Gastrocnemius medialis (tissue), 4 donors: ENCODE data around the gene MTCL1. TPM values are rescaled to one million over a fixed set of nuclear protein-coding genes. Genes with fewer than 3 reads are reported as not detected.
"Not testable (repeated sequence)": the region's sequence is repeated elsewhere in the genome, so short reads cannot be mapped to it uniquely, and the experiment has no call there.

ENCODE experiments used
- ATAC-seq, 2 donors: fragments of 150-250 bp; one replicate each; pipeline ENCODE4 v1.9.1; 2016
- DNase-seq, 2 donors: peaks; one replicate each; pipeline ENCODE4 v3.0.0-alpha.2; 2019
- H3K27ac ChIP-seq, 4 donors: fragments of 200-600 bp; sonication (generic); 1 replicate in 1 of 4; 2 replicates in 3 of 4; pipeline ENCODE4 v1.5.1; 2016 to 2018; ENCODE audit warnings: mild to moderate bottlenecking in 2 of 4, moderate library complexity in 1 of 4
- H3K27me3 ChIP-seq, 3 donors: fragments of 200-600 bp; sonication (generic) in 2 of 3; 1 replicate in 1 of 3; 2 replicates in 2 of 3; pipeline versions ENCODE4 v1.5.1 to v1.6.0; 2016 to 2019; ENCODE audit warnings: mild to moderate bottlenecking in 1 of 3, moderate library complexity in 1 of 3
- H3K36me3 ChIP-seq, 2 donors: fragments of 200-600 bp; sonication (generic) in 1 of 2; one replicate each; pipeline ENCODE4 v1.5.1; 2017 to 2018
- H3K4me1 ChIP-seq, 2 donors: fragments of 200-600 bp; sonication (generic) in 1 of 2; one replicate each; pipeline ENCODE4 v1.5.1; 2016 to 2017; ENCODE audit warnings: mild to moderate bottlenecking in 2 of 2
- H3K4me3 ChIP-seq, 4 donors: fragments of 200-600 bp; sonication (generic) in 3 of 4; 1 replicate in 1 of 4; 2 replicates in 3 of 4; pipeline ENCODE4 v1.5.1; 2016 to 2019; ENCODE audit warnings: mild to moderate bottlenecking in 2 of 4
- H3K9me3 ChIP-seq, 3 donors: fragments of 200-600 bp; sonication (generic) in 2 of 3; 1 replicate in 1 of 3; 2 replicates in 2 of 3; pipeline ENCODE4 v1.5.1; 2016 to 2019
- CTCF ChIP-seq, 5 experiments: fragments of 450-650 bp in 3 of 5; fragments of 200-600 bp in 2 of 5; sonication (generic) in 2 of 5; IDR thresholded peaks in 4 of 5; conservative IDR thresholded peaks in 1 of 5; 1 replicate in 4 of 5; 2 replicates in 1 of 5; pipeline ENCODE4 v1.5.1; 2016 to 2019; ENCODE audit warnings: antibody characterized with exemption in 5 of 5, mild to moderate bottlenecking in 3 of 5, moderate library complexity in 3 of 5
- POLR2A ChIP-seq, 2 donors: fragments of 450-650 bp; IDR thresholded peaks; one replicate each; pipeline ENCODE4 v1.6.1; 2017; ENCODE audit warnings: antibody characterized with exemption in 2 of 2, mild to moderate bottlenecking in 2 of 2, moderate library complexity in 2 of 2
- in situ Hi-C, 4 donors: fragments of 200-750 bp; cut with MboI; loops; one replicate each; pipeline versions ENCODE4 v1.15.0 to v1.8.0; 2017; ENCODE audit warnings: low sequenced_read_pairs in 4 of 4
- intact Hi-C: fragments of 100-400 bp; cut with DNase I; formaldehyde crosslinking; loops from one replicate; pipeline ENCODE4 v1.15.1; 2023; ENCODE audit warnings: low total_unique reads
- total RNA-seq, 4 donors: library from RNA; depleted of rRNA; stranded (reverse); fragments of >200 nt; gene quantifications; one replicate each; pipeline versions ENCODE4 v1.1.0 to v1.2.3, GENCODE V29; 2016

MTCL1 gene
- total RNA-seq, 4 donors from 2014 or later, result 2.0 to 8.6 (median 3.5) TPM

- Histone ChIP-seq H3K4me1 (no peaks in the 10 kb centered on the region), H3K27me3 (no peaks in the 10 kb centered on the region), H3K4me3 (no peak overlapping the region), H3K36me3 (no peaks in the 10 kb centered on the region), H3K27ac (no peak overlapping the region), H3K9me3 (no peaks in the 10 kb centered on the region)
- intact Hi-C loops, result no loop called here
- TF ChIP-seq CTCF (IDR thresholded peaks at IDR 0.05 in 4 of 5, conservative IDR thresholded peaks at IDR 0.05 in 1 of 5), result no peak
- TF ChIP-seq POLR2A (IDR thresholded peaks at IDR 0.05), result no peak
- in situ Hi-C loops, result no loop called here
- DNase-seq (no peak), ATAC-seq (no peak)
These were observed 55.6 kb downstream of the MTCL1 start for GRCh38 chr18:8760984-8761383.

DNA sequence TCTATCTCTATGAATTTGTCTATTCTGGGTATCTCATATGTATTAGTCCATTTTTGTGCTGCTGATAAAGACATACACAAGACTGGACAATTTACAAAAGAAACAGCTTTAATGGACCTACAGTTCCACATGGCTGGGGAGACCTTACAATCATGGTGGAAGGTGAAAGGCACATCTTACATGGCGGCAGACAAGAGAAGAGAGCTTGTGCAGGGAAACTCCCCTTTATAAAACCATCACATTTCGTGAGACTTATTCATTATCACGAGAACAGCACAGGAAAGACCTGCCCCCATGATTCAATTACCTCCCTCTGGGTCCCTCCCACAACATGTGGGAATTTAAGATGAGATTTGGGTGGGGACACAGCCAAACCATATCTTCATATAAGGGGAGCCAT is 56.2 kb downstream of the MTCL1 start:
- DNase-seq, H3K4me1 ChIP-seq, intact Hi-C loops, H3K4me3 ChIP-seq, H3K36me3 ChIP-seq, H3K27me3 ChIP-seq, in situ Hi-C loops, H3K9me3 ChIP-seq, ATAC-seq, H3K27ac ChIP-seq: not testable (repeated sequence)

GRCh38 chr18:8762968-8763367 is 57.6 kb downstream of the MTCL1 start:
- H3K36me3 ChIP-seq, result no peaks in the 10 kb centered on the region
- no peak for TF ChIP-seq CTCF (IDR thresholded peaks at IDR 0.05 in 4 of 5, conservative IDR thresholded peaks at IDR 0.05 in 1 of 5)
- TF ChIP-seq POLR2A (IDR thresholded peaks at IDR 0.05), result no peak
- intact Hi-C loops, result no loop called here
- DNase-seq (no peak), ATAC-seq (no peak)
- H3K27ac ChIP-seq, result no peak overlapping the region
- no peaks in the 10 kb centered on the region for H3K4me1 ChIP-seq
- no peak overlapping the region for H3K4me3 ChIP-seq
- no peaks in the 10 kb centered on the region for H3K9me3 ChIP-seq
- in situ Hi-C loops, result no loop called here
- H3K27me3 ChIP-seq, result no peaks in the 10 kb centered on the region

DNA sequence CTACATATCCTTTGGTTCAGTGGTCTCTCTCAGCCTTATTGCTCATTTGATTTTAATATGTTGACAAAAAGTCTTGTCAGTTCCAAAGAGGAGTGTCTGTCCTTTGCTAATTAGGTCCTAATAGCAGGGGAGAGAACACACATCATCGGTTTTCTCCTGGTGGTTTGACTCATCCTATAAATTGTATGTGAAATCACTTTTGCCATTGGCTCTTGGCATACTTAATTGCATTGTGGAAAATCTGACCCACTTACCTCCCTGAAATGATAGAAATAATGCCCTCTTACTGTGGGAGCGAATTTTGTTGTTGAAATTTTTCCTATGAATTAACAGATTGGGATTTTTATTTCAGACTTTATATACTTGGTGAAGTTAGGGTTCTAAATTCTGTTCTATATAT is 58.3 kb downstream of the MTCL1 start:
- in situ Hi-C loops, result no loop called here

GRCh38 chr18:8765783-8766463 is 60.6 kb downstream of the MTCL1 start:
- H3K4me3 ChIP-seq, result no peak overlapping the region
- in situ Hi-C loops (no loop called here), intact Hi-C loops (no loop called here)
- H3K27me3 ChIP-seq, result no peaks in the 10 kb centered on the region
- DNase-seq, result no peak
- ATAC-seq, result no peak
- TF ChIP-seq CTCF (IDR thresholded peaks at IDR 0.05 in 4 of 5, conservative IDR thresholded peaks at IDR 0.05 in 1 of 5) (no peak), POLR2A (IDR thresholded peaks at IDR 0.05) (no peak)
- no peaks in the 10 kb centered on the region for H3K36me3 ChIP-seq
- H3K27ac ChIP-seq, result no peak overlapping the region
- H3K9me3 ChIP-seq, result no peaks in the 10 kb centered on the region
- H3K4me1 ChIP-seq, result no peaks in the 10 kb centered on the region

More for the DNA sequence above, 58.3 kb downstream of the MTCL1 start:
- Histone ChIP-seq H3K27ac (no peak overlapping the region), H3K9me3 (no peaks in the 10 kb centered on the region), H3K36me3 (no peaks in the 10 kb centered on the region), H3K27me3 (no peaks in the 10 kb centered on the region), H3K4me3 (no peak overlapping the region), H3K4me1 (no peaks in the 10 kb centered on the region)
- intact Hi-C loops, result no loop called here
- ATAC-seq (no peak), DNase-seq (no peak)
- TF ChIP-seq CTCF (IDR thresholded peaks at IDR 0.05 in 4 of 5, conservative IDR thresholded peaks at IDR 0.05 in 1 of 5) (no peak), POLR2A (IDR thresholded peaks at IDR 0.05) (no peak)
